Endothelial cell of umbilical vein (primary cell): ENCODE results near the gene TEF. TPM values are rescaled to one million over a fixed set of nuclear protein-coding genes. Genes with fewer than 3 reads are reported as not detected.

ENCODE experiments used
- BruUV-seq: library from RNA; stranded (reverse); fragments of 400-500 nt; replicated peaks from 2 replicates; lab custom pipeline; 2021; lab: Mats Ljungman, UMichigan
- CTCF ChIA-PET: fragments of 300-600, 350-600 bp; sonication (Branson Sonifier 250); formaldehyde crosslinking; loops from one replicate; lab custom pipeline; 2021; ENCODE audit warnings: antibody characterized with exemption, inconsistent platforms; lab: Charles Lee
- POLR2A ChIA-PET: fragments of 300-600, 350-600 bp; sonication (Branson Sonifier 250); formaldehyde crosslinking; loops from one replicate; lab custom pipeline; 2021; ENCODE audit warnings: antibody characterized with exemption, inconsistent platforms; lab: Charles Lee
- DNase-seq: peaks from one replicate; pipeline ENCODE4 v3.0.0-alpha.2; 2011; ENCODE audit warnings: low read depth, low spot score
- FAIRE-seq: peaks from 2 replicates; lab custom pipeline; 2011; peaks lifted over from hg19 to GRCh38; lab: Jason Lieb, UNC
- H2AFZ ChIP-seq: 2 replicates; pipeline ENCODE4 v1.6.0; 2012; ENCODE audit warnings: low read depth, low read length, control low read depth, inconsistent platforms
- H3K27ac ChIP-seq: 2 replicates; pipeline ENCODE4 v1.5.1; 2011; ENCODE audit warnings: low read depth, mild to moderate bottlenecking, control low read depth, low read length, moderate library complexity; ENCODE audit not compliant: insufficient read depth
- H3K27me3 ChIP-seq, 2 experiments: 2 replicates each; pipeline versions ENCODE4 v1.6.0 to v1.6.1; 2011; ENCODE audit warnings: low read length in 2 of 2, mixed read lengths in 1 of 2; ENCODE audit not compliant: control insufficient read depth in 2 of 2, insufficient read depth in 2 of 2
- H3K36me3 ChIP-seq, 2 experiments: 2 replicates in 1 of 2; 3 replicates in 1 of 2; pipeline ENCODE4 v1.5.1; 2011; ENCODE audit warnings: low read length in 2 of 2, mild to moderate bottlenecking in 1 of 2, moderate library complexity in 1 of 2; ENCODE audit not compliant: control insufficient read depth in 2 of 2, insufficient read depth in 2 of 2; ENCODE audit errors: extremely low read depth in 1 of 2
- H3K4me1 ChIP-seq: 3 replicates; pipeline ENCODE4 v1.5.1; 2011; ENCODE audit warnings: mild to moderate bottlenecking, low read length; ENCODE audit not compliant: control insufficient read depth, insufficient read depth; ENCODE audit errors: extremely low read depth
- H3K4me2 ChIP-seq: 2 replicates; pipeline ENCODE4 v1.6.1; 2011; ENCODE audit warnings: low read length, control low read depth, mixed read lengths; ENCODE audit not compliant: insufficient read depth
- H3K4me3 ChIP-seq, 3 experiments: fragments of 200-600 bp in 1 of 3; sonication (generic), shearing (Covaris generic) in 1 of 3; replicated peaks in 1 of 3; 2 replicates each; pipeline ENCODE4 v1.5.1; 2011 to 2016; ENCODE audit warnings: control low read depth in 3 of 3, low read length in 3 of 3, mild to moderate bottlenecking in 2 of 3, inconsistent platforms in 1 of 3, low read depth in 1 of 3, moderate library complexity in 1 of 3; ENCODE audit not compliant: insufficient read depth in 1 of 3
- H3K79me2 ChIP-seq: 2 replicates; pipeline ENCODE4 v1.6.0; 2012; ENCODE audit warnings: low read length, inconsistent platforms; ENCODE audit not compliant: control insufficient read depth, insufficient read depth
- H3K9ac ChIP-seq: replicated peaks from 2 replicates; pipeline ENCODE3; 2011; ENCODE audit warnings: low read length, control low read depth; ENCODE audit not compliant: insufficient read depth; ENCODE audit errors: extremely low read depth
- H3K9me1 ChIP-seq: replicated peaks from 3 replicates; pipeline ENCODE4 v1.6.0; 2011; ENCODE audit warnings: mild to moderate bottlenecking, low read length; ENCODE audit not compliant: control insufficient read depth, insufficient read depth; ENCODE audit errors: extremely low read depth
- H3K9me3 ChIP-seq: replicated peaks from 2 replicates; pipeline ENCODE4 v1.5.1; 2012; ENCODE audit warnings: low read length, inconsistent platforms; ENCODE audit not compliant: control insufficient read depth, insufficient read depth
- H4K20me1 ChIP-seq: replicated peaks from 2 replicates; pipeline ENCODE3; 2011; ENCODE audit warnings: mild to moderate bottlenecking, low read length; ENCODE audit not compliant: control insufficient read depth, insufficient read depth; ENCODE audit errors: extremely low read depth
- CTCF ChIP-seq, 2 donors: IDR thresholded peaks; 1 replicate in 1 of 2; 2 replicates in 1 of 2; pipeline ENCODE4 v1.5.1; 2011; ENCODE audit warnings: low read length in 2 of 2, mild to moderate bottlenecking in 2 of 2, moderate library complexity in 2 of 2, control low read depth in 1 of 2, inconsistent platforms in 1 of 2, low read depth in 1 of 2; ENCODE audit not compliant: insufficient read depth in 1 of 2; ENCODE audit errors: extremely low read depth in 1 of 2
- EZH2 ChIP-seq: IDR thresholded peaks from 2 replicates; pipeline ENCODE4 v1.6.1; 2012; ENCODE audit warnings: borderline replicate concordance, low read depth, mild to moderate bottlenecking, moderate library complexity, low read length, inconsistent platforms; ENCODE audit not compliant: severe bottlenecking
- FOS ChIP-seq: IDR thresholded peaks from 2 replicates; pipeline ENCODE4 v1.6.1; 2011; ENCODE audit warnings: mild to moderate bottlenecking, low read length, moderate library complexity, borderline replicate concordance; ENCODE audit not compliant: insufficient read depth
- GATA2 ChIP-seq: IDR thresholded peaks from 2 replicates; pipeline ENCODE4 v1.7.0; 2011; ENCODE audit warnings: low read depth, mild to moderate bottlenecking, moderate library complexity, mixed read lengths, low read length; ENCODE audit not compliant: insufficient read length, insufficient read depth
- JUN ChIP-seq: IDR thresholded peaks from 2 replicates; pipeline ENCODE4 v1.6.1; 2011; ENCODE audit warnings: borderline replicate concordance, low read depth; ENCODE audit not compliant: insufficient read length, insufficient read depth
- MAX ChIP-seq: IDR thresholded peaks from 2 replicates; pipeline ENCODE4 v1.6.1; 2011; ENCODE audit not compliant: insufficient read depth, insufficient read length
- MYC ChIP-seq: IDR thresholded peaks from one replicate; pipeline ENCODE4 v1.6.1; 2011; ENCODE audit warnings: mild to moderate bottlenecking, low read depth, low read length
- POLR2A ChIP-seq: IDR thresholded peaks from 2 replicates; pipeline ENCODE4 v1.6.1; 2012; ENCODE audit warnings: low read depth, mild to moderate bottlenecking, control low read depth, low read length
- POLR2AphosphoS5 ChIP-seq: IDR thresholded peaks from 2 replicates; pipeline ENCODE4 v1.6.1; 2012; ENCODE audit warnings: low read depth, mild to moderate bottlenecking, control low read depth, low read length, moderate library complexity; ENCODE audit not compliant: insufficient read depth
- dilution Hi-C: fragments of 300-500 bp; cut with MboI; formaldehyde crosslinking; loops from one replicate; pipeline ENCODE4 v1.15.0; 2019; ENCODE audit warnings: low sequenced_read_pairs; ENCODE audit not compliant: extremely low pct_ligation_motif_present
- intact Hi-C: fragments of 100-400 bp; cut with micrococcal nuclease; formaldehyde crosslinking; loops from one replicate; pipeline ENCODE4 v1.10.0; 2022
- polyA plus RNA-seq, 4 experiments: library from polyadenylated mRNA; depleted of rRNA in 3 of 4; stranded (reverse) in 3 of 4; unstranded in 1 of 4; fragments of >200 nt; gene quantifications; 2 replicates each; pipeline versions ENCODE4 v1.2.1 to v1.2.3, GENCODE V29; 2011 to 2012; ENCODE audit warnings: missing spikeins in 1 of 4
- total RNA-seq: library from RNA; stranded (reverse); gene quantifications from 2 replicates; pipeline ENCODE4 v1.2.3, GENCODE V29; 2021

Gene TEF
- total and polyA plus RNA-seq, 2 donors (not counting 3 experiments of a cell fraction or from before 2014, with no cell fraction given): 2.2 to 4.0 TPM

- dilution Hi-C loops: no loop called here
- Histone ChIP-seq H3K4me3 (no peak overlapping the region), H3K9ac (no peak overlapping the region)
Measured at GRCh38 chr22:41366323-41367029, 15.3 kb upstream of the TEF start.

GRCh38 chr22:41367039-41367679 lies 14.6 kb upstream of the TEF start:
- no peaks in the 10 kb centered on the region for H4K20me1 ChIP-seq
- intact Hi-C loops (loop anchor here (5.0 to 10.0 kb wide), 2 partner anchors 80 to 172 kb away; partner anchors contain the start of gene RANGAP1), dilution Hi-C loops (no loop called here)
- BruUV-seq: no TSS peak
- POLR2A ChIA-PET: interaction anchor here (1.5 kb wide), 1 partner anchor 14 kb away, joined by 11 read pairs; the partner anchor contains the start of gene TEF
- H3K36me3 ChIP-seq: no peaks in the 10 kb centered on the region
- no peak overlapping the region for H3K9ac ChIP-seq
- H3K79me2 ChIP-seq: no peaks in the 10 kb centered on the region
- H3K4me2 ChIP-seq: no peak overlapping the region
- CTCF ChIA-PET: interaction anchor here (1.0 to 2.8 kb wide), 7 partner anchors 9 to 444 kb away, joined by 3 to 20 read pairs (median 5); partner anchors contain the start of gene TEF
- H3K9me3 ChIP-seq: no peaks in the 10 kb centered on the region
- no peaks in the 10 kb centered on the region for H3K9me1 ChIP-seq
- TF ChIP-seq MAX (peak; percentile 92), JUN (no peak), CTCF (IDR thresholded peaks at IDR 0.05; ENCODE audit: extremely low read depth in 1 of 2, insufficient read depth in 1 of 2, low read depth in 1 of 2, low read length in 2 of 2) (peak; percentile 30 to 66), GATA2 (no peak), MYC (peak; percentile 77), POLR2AphosphoS5 (peak; percentile 63), POLR2A (no peak), EZH2 (no peak)
- H3K27ac ChIP-seq: no peak overlapping the region
- DNase-seq (peak; percentile 96), FAIRE-seq (peak; percentile 95)
- no peak overlapping the region for H3K4me3 ChIP-seq
- no peaks in the 10 kb centered on the region for H3K27me3 ChIP-seq
- H3K4me1 ChIP-seq: peaks cover 7% of the 10 kb centered on the region
- peak overlapping the region; percentile 51 for H2AFZ ChIP-seq

More at GRCh38 chr22:41366323-41367029, 15.3 kb upstream of the TEF start:
- no peaks in the 10 kb centered on the region for H3K9me1 ChIP-seq
- H4K20me1 ChIP-seq: no peaks in the 10 kb centered on the region
- no peaks in the 10 kb centered on the region for H3K9me3 ChIP-seq
- CTCF ChIA-PET: interaction anchor here (0.8 to 2.8 kb wide), 9 partner anchors 9 to 444 kb away, joined by 3 to 20 read pairs (median 5); partner anchors contain the start of gene TEF
- H3K79me2 ChIP-seq: no peaks in the 10 kb centered on the region
- intact Hi-C loops: loop anchor here (5.0 to 10.0 kb wide), 2 partner anchors 79 to 172 kb away; partner anchors contain the start of gene RANGAP1
- H3K4me1 ChIP-seq: peaks cover 7% of the 10 kb centered on the region
- H2AFZ ChIP-seq: peak overlapping the region; percentile 51
- FAIRE-seq (peak; percentile 18), DNase-seq (no peak)
- no peak overlapping the region for H3K27ac ChIP-seq
- H3K36me3 ChIP-seq: no peaks in the 10 kb centered on the region
- TF ChIP-seq FOS (no peak), EZH2 (no peak), JUN (no peak), MAX (no peak)
- no peak overlapping the region for H3K4me2 ChIP-seq
- POLR2A ChIA-PET: interaction anchor here (1.5 kb wide), 1 partner anchor 15 kb away, joined by 11 read pairs; the partner anchor contains the start of gene TEF
- H3K27me3 ChIP-seq: no peaks in the 10 kb centered on the region
- BruUV-seq: no TSS peak
